ENCODE results near the gene VPS33B. TPM values are rescaled to one million over a fixed set of nuclear protein-coding genes. Genes with fewer than 3 reads are reported as not detected.

Gene VPS33B
- polyA plus RNA-seq, 1 experiment = 15.5 TPM

GRCh38 chr15:90994417-90995311, 27.7 kb downstream of the VPS33B start, which contains the start of gene PRC1:
Gene PRC1, minus strand, starts transcription at chr15:90994535. Its CDS starts 118 bp downstream, at chr15:90994417.
- ChIA-PET POLR2A (no interaction called here), CTCF (interaction anchor here (0.9 to 1.0 kb wide), 2 partner anchors 38 to 55 kb away, joined by 4 to 7 read pairs; no protein-coding TSS in a partner anchor)
- peak; percentile 85 for DNase-seq (ENCODE audit: low read depth)
- Histone ChIP-seq H3K27me3 (ENCODE audit: control insufficient read depth, insufficient read depth, low read length) (no peaks in the 10 kb centered on the region), H3K36me3 (ENCODE audit: control insufficient read depth, insufficient read depth, low read length) (peaks cover 5% of the 10 kb centered on the region), H3K4me3 (ENCODE audit: low read depth, low read length) (peak within 1 kb of the TSS; percentile 75)
- TF ChIP-seq CTCF (IDR thresholded peaks at IDR 0.05; ENCODE audit: insufficient read depth, low read depth, low read length) = no peak

GRCh38 chr15:90994059-90994416, 28.4 kb downstream of the VPS33B start:
- DNase-seq (ENCODE audit: low read depth) = no peak
- H3K36me3 ChIP-seq (ENCODE audit: control insufficient read depth, insufficient read depth, low read length) = peaks cover 3% of the 10 kb centered on the region; the same call in 1 of the 2 replicates
- H3K4me3 ChIP-seq (ENCODE audit: low read depth, low read length) = peak overlapping the region; percentile 75
- TF ChIP-seq CTCF (IDR thresholded peaks at IDR 0.05; ENCODE audit: insufficient read depth, low read depth, low read length) = no peak
- ChIA-PET CTCF (interaction anchor here (0.9 to 1.4 kb wide), 3 partner anchors 36 to 55 kb away, joined by 4 to 7 read pairs (median 5); no protein-coding TSS in a partner anchor), POLR2A (no interaction called here)
- no peaks in the 10 kb centered on the region for H3K27me3 ChIP-seq (ENCODE audit: control insufficient read depth, insufficient read depth, low read length)

- Histone ChIP-seq H3K4me3 (ENCODE audit: low read depth, low read length) (no peak overlapping the region), H3K27me3 (ENCODE audit: control insufficient read depth, insufficient read depth, low read length) (no peaks in the 10 kb centered on the region), H3K36me3 (ENCODE audit: control insufficient read depth, insufficient read depth, low read length) (no peaks in the 10 kb centered on the region)
- no peak for DNase-seq (ENCODE audit: low read depth)
- ChIA-PET CTCF (no interaction called here), POLR2A (no interaction called here)
- TF ChIP-seq CTCF (IDR thresholded peaks at IDR 0.05; ENCODE audit: insufficient read depth, low read depth, low read length) = no peak
Observed at GRCh38 chr15:90991587-90992285, 30.7 kb downstream of the VPS33B start.

- no peak for TF ChIP-seq CTCF (IDR thresholded peaks at IDR 0.05; ENCODE audit: insufficient read depth, low read depth, low read length)
- ChIA-PET CTCF (no interaction called here), POLR2A (no interaction called here)
- no peak for DNase-seq (ENCODE audit: low read depth)
- Histone ChIP-seq H3K36me3 (ENCODE audit: control insufficient read depth, insufficient read depth, low read length) (no peaks in the 10 kb centered on the region), H3K4me3 (ENCODE audit: low read depth, low read length) (no peak overlapping the region), H3K27me3 (ENCODE audit: control insufficient read depth, insufficient read depth, low read length) (no peaks in the 10 kb centered on the region)
Observed at GRCh38 chr15:90990446-90990845, 31.9 kb downstream of the VPS33B start.

All from BJ (cell line).